GM12878 (cell line): ENCODE measurements around the gene SEC23IP. TPM values are rescaled to one million over a fixed set of nuclear protein-coding genes. Genes with fewer than 3 reads are reported as not detected.

Experiments
- ATAC-seq: fragments of 200-7000 bp; cut with Tn5 transposase; 3 replicates; pipeline ENCODE4 v1.9.1; 2020; ENCODE audit warnings: mild to moderate bottlenecking, moderate library complexity
- BruUV-seq: library from RNA; stranded (reverse); fragments of 400-500 nt; replicated peaks from 2 replicates; lab custom pipeline; 2021; lab: Mats Ljungman, UMichigan
- CTCF ChIA-PET: fragments of 300-600 bp; sonication (Branson Sonifier 250); formaldehyde crosslinking; extraction: SDS; loops from one replicate; lab custom pipeline; 2021; ENCODE audit warnings: inconsistent platforms; lab: Yijun Ruan, JAX
- POLR2A ChIA-PET: fragments of 350-600 bp; formaldehyde crosslinking; extraction: SDS; loops from one replicate; lab custom pipeline; 2021; ENCODE audit warnings: inconsistent platforms; lab: Charles Lee
- RAD21 ChIA-PET: fragments of 300-600 bp; sonication (Branson Sonifier 250); formaldehyde crosslinking; loops from one replicate; lab custom pipeline; 2023; ENCODE audit warnings: antibody characterized with exemption; ENCODE audit not compliant: unreplicated experiment; lab: Charles Lee
- SMC1A ChIA-PET: fragments of 300-600 bp; sonication (Branson Sonifier 250); formaldehyde crosslinking; loops from one replicate; lab custom pipeline; 2023; ENCODE audit not compliant: unreplicated experiment, uncharacterized antibody; lab: Charles Lee
- DNase-seq: peaks from one replicate; pipeline ENCODE4 v3.0.0-alpha.2; 2011; ENCODE audit warnings: low read depth, low spot score
- FAIRE-seq: peaks from 3 replicates; lab custom pipeline; 2011; peaks lifted over from hg19 to GRCh38; lab: Jason Lieb, UNC
- H2AFZ ChIP-seq: 2 replicates; pipeline ENCODE4 v1.6.0; 2011; ENCODE audit warnings: low read depth, low read length, control low read depth; ENCODE audit not compliant: control insufficient read depth
- H3K27ac ChIP-seq: 2 replicates; pipeline ENCODE4 v1.5.1; 2011; ENCODE audit warnings: control low read depth; ENCODE audit not compliant: control insufficient read depth, insufficient read depth
- H3K27me3 ChIP-seq, 2 experiments: replicated peaks in 1 of 2; 2 replicates each; pipeline versions ENCODE4 v1.6.0 to v1.6.1; 2011; ENCODE audit warnings: low read length in 1 of 2; ENCODE audit not compliant: control insufficient read depth in 2 of 2, insufficient read depth in 2 of 2
- H3K36me3 ChIP-seq, 2 experiments: 2 replicates each; pipeline ENCODE4 v1.5.1; 2011; ENCODE audit warnings: low read length in 1 of 2; ENCODE audit not compliant: control insufficient read depth in 2 of 2, insufficient read depth in 2 of 2
- H3K4me1 ChIP-seq: 2 replicates; pipeline ENCODE4 v1.6.1; 2011; ENCODE audit warnings: mild to moderate bottlenecking, low read length, moderate library complexity, mixed read lengths; ENCODE audit not compliant: control insufficient read depth, insufficient read depth
- H3K4me2 ChIP-seq: 2 replicates; pipeline ENCODE4 v1.6.0; 2011; ENCODE audit warnings: control low read depth; ENCODE audit not compliant: control insufficient read depth, insufficient read depth
- H3K4me3 ChIP-seq: fragments of 200-600 bp; sonication (generic); 2 replicates; pipeline ENCODE4 v1.5.1; 2016
- H3K79me2 ChIP-seq: 2 replicates; pipeline ENCODE4 v1.6.0; 2011; ENCODE audit warnings: low read length; ENCODE audit not compliant: control insufficient read depth, insufficient read depth
- H3K9ac ChIP-seq: 2 replicates; pipeline ENCODE4 v1.8.0; 2011; ENCODE audit warnings: low read length, control low read depth, mixed read lengths; ENCODE audit not compliant: control insufficient read depth, insufficient read depth
- H3K9me3 ChIP-seq: replicated peaks from 3 replicates; pipeline ENCODE4 v1.5.1; 2011; ENCODE audit warnings: mild to moderate bottlenecking, low read length; ENCODE audit not compliant: control insufficient read depth, insufficient read depth
- H4K20me1 ChIP-seq: 2 replicates; pipeline ENCODE4 v1.6.0; 2011; ENCODE audit not compliant: control insufficient read depth, insufficient read depth
- BCL3 ChIP-seq: IDR thresholded peaks from 2 replicates; pipeline ENCODE4 v1.6.1; 2011; ENCODE audit warnings: borderline replicate concordance, low read depth, mild to moderate bottlenecking, moderate library complexity, low read length; ENCODE audit not compliant: insufficient read depth, poor library complexity, severe bottlenecking
- BHLHE40 ChIP-seq, 2 experiments: fragments of 450-650 bp in 1 of 2; IDR thresholded peaks; 2 replicates each; pipeline ENCODE4 v1.6.1; 2011 to 2017; ENCODE audit warnings: low read depth in 2 of 2, borderline replicate concordance in 1 of 2, improper control_type of control experiment in 1 of 2, low read length in 1 of 2, mild to moderate bottlenecking in 1 of 2
- CHD2 ChIP-seq: IDR thresholded peaks from 2 replicates; pipeline ENCODE4 v1.6.1; 2011; ENCODE audit warnings: low read depth, low read length, improper control_type of control experiment, borderline replicate concordance
- NR2C1 ChIP-seq: fragments of 450-650 bp; IDR thresholded peaks from 2 replicates; pipeline ENCODE4 v1.6.1; 2017; ENCODE audit warnings: antibody characterized with exemption, mild to moderate bottlenecking, moderate library complexity
- PML ChIP-seq: IDR thresholded peaks from 2 replicates; pipeline ENCODE4 v1.6.1; 2012; ENCODE audit warnings: low read length, inconsistent platforms
- POLR2AphosphoS2 ChIP-seq: IDR thresholded peaks from 2 replicates; pipeline ENCODE4 v1.6.1; 2011; ENCODE audit warnings: low read depth, mild to moderate bottlenecking, low read length, improper control_type of control experiment, moderate library complexity
- POU2F2 ChIP-seq: IDR thresholded peaks from 3 replicates; pipeline ENCODE4 v1.6.1; 2011; ENCODE audit warnings: low read depth, mild to moderate bottlenecking, low read length, borderline replicate concordance
- RAD21 ChIP-seq: IDR thresholded peaks from 2 replicates; pipeline ENCODE4 v1.6.1; 2011; ENCODE audit warnings: mild to moderate bottlenecking, low read depth, low read length, moderate library complexity; ENCODE audit not compliant: insufficient read depth
- SP1 ChIP-seq: IDR thresholded peaks from one replicate; pipeline ENCODE4 v1.6.1; 2011; ENCODE audit warnings: low read depth, low read length
- SUZ12 ChIP-seq: fragments of 200-600 bp; sonication (generic); IDR thresholded peaks from one replicate; pipeline ENCODE4 v1.6.1; 2018; ENCODE audit warnings: antibody characterized with exemption, mild to moderate bottlenecking; ENCODE audit not compliant: unreplicated experiment
- TCF3 ChIP-seq: IDR thresholded peaks from 2 replicates; pipeline ENCODE4 v1.6.1; 2012; ENCODE audit warnings: low read depth, mild to moderate bottlenecking, low read length, borderline replicate concordance; ENCODE audit not compliant: insufficient read depth
- WGBS: methylation state at CpG from one replicate; pipeline ENCODE4 v1.1.6; 2016; ENCODE audit warnings: low lambda C conversion rate; ENCODE audit not compliant: insufficient replicate concordance, insufficient coverage; ENCODE audit errors: missing lambda C conversion rate; 5-methylcytosine and 5-hydroxymethylcytosine counted together
- in situ Hi-C: fragments of 300-500 bp; cut with MboI; formaldehyde crosslinking; loops from 9 replicates; pipeline ENCODE4 v1.14.3; 2018; ENCODE audit warnings: mixed read lengths
- intact Hi-C: fragments of 100-400 bp; cut with micrococcal nuclease; formaldehyde crosslinking; loops from one replicate; pipeline ENCODE4 v1.14.2; 2022; ENCODE audit not compliant: unreplicated experiment
- polyA plus RNA-seq, 11 experiments: library from polyadenylated mRNA; depleted of rRNA in 4 of 11; unstranded in 6 of 11; stranded (reverse) in 5 of 11; fragments of >200 nt; fragmentation: Nextera tagmentation in 4 of 11; fragmentation: Illumina TruSeq in 1 of 11; extraction: Ambion mirVana in 4 of 11; extraction: Trizol in 1 of 11; gene quantifications; 1 replicate in 1 of 11; 2 replicates in 10 of 11; pipeline versions ENCODE4 v1.2.1 to v1.2.3, GENCODE V29; 2011 to 2016; ENCODE audit warnings: inconsistent platforms in 2 of 11, missing spikeins in 2 of 11, low read depth in 1 of 11
- total RNA-seq, 4 experiments: library from RNA; depleted of rRNA in 3 of 4; stranded (reverse); fragments of >200 nt in 3 of 4; fragmentation: Illumina TruSeq in 1 of 4; extraction: Trizol in 1 of 4; gene quantifications; 2 replicates each; pipeline versions ENCODE4 v1.2.1 to v1.2.3, GENCODE V29; 2013 to 2021

Gene SEC23IP
- total and polyA plus RNA-seq, 10 of the 15 experiments (the other 5 are each of a cell fraction or from before 2014, with no cell fraction given) = 15.1 to 82.5 (median 36.0) TPM

- Histone ChIP-seq H3K27me3 (no peaks in the 10 kb centered on the region), H3K4me3 (no peak overlapping the region), H3K36me3 (peaks cover 0 to 14% of the 10 kb centered on the region in 2 experiments; a peak in 2 of 4 replicates), H3K27ac (no peak overlapping the region), H3K9ac (no peak overlapping the region), H3K4me1 (peaks cover 8% of the 10 kb centered on the region), H3K79me2 (peaks cover 57% of the 10 kb centered on the region), H3K4me2 (peak overlapping the region; percentile 46; the same call in 1 of the 2 replicates), H4K20me1 (no peaks in the 10 kb centered on the region), H2AFZ (no peak overlapping the region), H3K9me3 (peaks cover 11% of the 10 kb centered on the region; the same call in 2 of the 3 replicates)
- DNase-seq (no peak), ATAC-seq (peak; percentile 79), FAIRE-seq (no peak)
- RAD21 ChIA-PET = interaction anchor here (0.6 to 6.1 kb wide), 10 partner anchors 10 to 175 kb away, joined by 3 to 144 read pairs (median 10); partner anchors contain the start of genes INPP5F and MCMBP
- in situ Hi-C loops = no loop called here
- BruUV-seq = no TSS peak
- intact Hi-C loops = no loop called here
- SMC1A ChIA-PET = interaction anchor here (0.9 to 9.3 kb wide), 13 partner anchors 9 to 208 kb away, joined by 3 to 211 read pairs (median 5); no protein-coding TSS in a partner anchor
- CTCF ChIA-PET = interaction anchor here (0.6 to 9.7 kb wide), 21 partner anchors 11 to 555 kb away, joined by 3 to 276 read pairs (median 4); partner anchors contain the start of genes BAG3, INPP5F and MCMBP
- 40% methylated on average over 7 of the region's 7 CpGs for WGBS
- POLR2A ChIA-PET = interaction anchor here (0.6 to 2.0 kb wide), 6 partner anchors 11 to 181 kb away, joined by 3 to 11 read pairs (median 3); partner anchors contain the start of gene MCMBP
- no peak for TF ChIP-seq TCF3
- TF ChIP-seq NR2C1 = no peak
- TF ChIP-seq POU2F2 = peak; percentile 33; the same call in 1 of the 3 replicates
These were observed 31.5 kb upstream of the SEC23IP start for GRCh38 chr10:119860866-119861607.

GRCh38 chr10:119862524-119862923, 30.0 kb upstream of the SEC23IP start:
- H3K9ac ChIP-seq = no peak overlapping the region
- in situ Hi-C loops (no loop called here), intact Hi-C loops (no loop called here)
- H4K20me1 ChIP-seq = no peaks in the 10 kb centered on the region
- peaks cover 0 to 13% of the 10 kb centered on the region in 2 experiments; a peak in 2 of 4 replicates for H3K36me3 ChIP-seq
- no TSS peak for BruUV-seq
- WGBS = 6% methylated on average over 1 of the region's 1 CpG
- H2AFZ ChIP-seq = no peak overlapping the region
- no peak overlapping the region for H3K27ac ChIP-seq
- peaks cover 67% of the 10 kb centered on the region for H3K79me2 ChIP-seq
- ATAC-seq (peak; percentile 44), FAIRE-seq (no peak), DNase-seq (no peak)
- peaks cover 11% of the 10 kb centered on the region; the same call in 2 of the 3 replicates for H3K9me3 ChIP-seq
- ChIA-PET POLR2A (interaction anchor here (0.7 to 2.0 kb wide), 2 partner anchors 9 to 137 kb away, joined by 3 to 11 read pairs; partner anchors contain the start of genes INPP5F and MCMBP), SMC1A (interaction anchor here (0.6 to 9.3 kb wide), 7 partner anchors 9 to 783 kb away, joined by 3 to 211 read pairs (median 4); partner anchors contain the start of gene SEC23IP), CTCF (interaction anchor here (1.4 to 9.7 kb wide), 5 partner anchors 9 to 255 kb away, joined by 3 to 276 read pairs (median 85); partner anchors contain the start of gene MCMBP), RAD21 (interaction anchor here (0.6 to 6.1 kb wide), 5 partner anchors 8 to 724 kb away, joined by 3 to 144 read pairs (median 3); no protein-coding TSS in a partner anchor)
- H3K4me2 ChIP-seq = no peak overlapping the region
- peaks cover 8% of the 10 kb centered on the region for H3K4me1 ChIP-seq
- H3K4me3 ChIP-seq = no peak overlapping the region
- no peaks in the 10 kb centered on the region for H3K27me3 ChIP-seq
- TF ChIP-seq SP1 (no peak), RAD21 (no peak), PML (no peak), CHD2 (no peak), POLR2AphosphoS2 (no peak), SUZ12 (no peak), BCL3 (no peak), BHLHE40 (IDR thresholded peaks at IDR 0.05; ENCODE audit: borderline replicate concordance in 1 of 2, low read depth in 2 of 2, low read length in 1 of 2) (no peak)
